Naive B cell (primary cell): ENCODE data around the gene APOL3. TPM values are rescaled to one million over a fixed set of nuclear protein-coding genes. Genes with fewer than 3 reads are reported as not detected.
"Not testable (repeated sequence)": the region's sequence is repeated elsewhere in the genome, so short reads cannot be mapped to it uniquely, and the experiment has no call there.

ENCODE experiments used
- ATAC-seq, 2 donors: fragments of 150-1000 bp; cut with Tn5 transposase; 2 replicates each; pipeline ENCODE4 v1.10.0; 2021; ENCODE audit warnings: low read depth in 2 of 2, mild to moderate bottlenecking in 2 of 2, moderate library complexity in 2 of 2
- DNase-seq: peaks from one replicate; pipeline ENCODE4 v3.0.0; 2022
- H3K27ac Mint-ChIP-seq, 6 donors: one replicate each; pipeline ENCODE4 v1.8.0; 2020 to 2022; ENCODE audit warnings: mild to moderate bottlenecking in 6 of 6, mixed read lengths in 6 of 6, moderate library complexity in 5 of 6, inconsistent platforms in 2 of 6
- H3K27me3 Mint-ChIP-seq, 3 donors: one replicate each; pipeline ENCODE4 v1.8.0; 2021 to 2022; ENCODE audit warnings: mixed read lengths in 3 of 3, mild to moderate bottlenecking in 1 of 3
- H3K36me3 Mint-ChIP-seq, 2 donors: one replicate each; pipeline ENCODE4 v1.8.0; 2020 to 2022; ENCODE audit warnings: mixed read lengths in 2 of 2, inconsistent platforms in 1 of 2, mild to moderate bottlenecking in 1 of 2
- H3K4me1 Mint-ChIP-seq, 3 donors: one replicate each; pipeline ENCODE4 v1.8.0; 2020 to 2022; ENCODE audit warnings: mixed read lengths in 3 of 3, inconsistent platforms in 1 of 3, mild to moderate bottlenecking in 1 of 3, moderate library complexity in 1 of 3
- H3K4me3 Mint-ChIP-seq, 8 donors: one replicate each; pipeline ENCODE4 v1.8.0; 2020 to 2022; ENCODE audit warnings: mild to moderate bottlenecking in 8 of 8, mixed read lengths in 8 of 8, moderate library complexity in 8 of 8, inconsistent platforms in 2 of 8
- H3K9me3 Mint-ChIP-seq, 7 donors: one replicate each; pipeline ENCODE4 v1.8.0; 2020 to 2022; ENCODE audit warnings: mixed read lengths in 7 of 7, mild to moderate bottlenecking in 5 of 7, inconsistent platforms in 2 of 7, moderate library complexity in 1 of 7
- polyA plus RNA-seq, 6 donors: library from polyadenylated mRNA; unstranded; fragments of 300-500 nt; fragmentation: Illumina TruSeq; gene quantifications; one replicate each; pipeline ENCODE4 v1.2.3, GENCODE V29; 2021; ENCODE audit warnings: low read depth in 6 of 6

Gene APOL3, protein sequence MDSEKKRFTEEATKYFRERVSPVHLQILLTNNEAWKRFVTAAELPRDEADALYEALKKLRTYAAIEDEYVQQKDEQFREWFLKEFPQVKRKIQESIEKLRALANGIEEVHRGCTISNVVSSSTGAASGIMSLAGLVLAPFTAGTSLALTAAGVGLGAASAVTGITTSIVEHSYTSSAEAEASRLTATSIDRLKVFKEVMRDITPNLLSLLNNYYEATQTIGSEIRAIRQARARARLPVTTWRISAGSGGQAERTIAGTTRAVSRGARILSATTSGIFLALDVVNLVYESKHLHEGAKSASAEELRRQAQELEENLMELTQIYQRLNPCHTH
- polyA plus RNA-seq: 10 to 100 TPM; 15.5 to 41.3 (median 31.7) TPM

DNA sequence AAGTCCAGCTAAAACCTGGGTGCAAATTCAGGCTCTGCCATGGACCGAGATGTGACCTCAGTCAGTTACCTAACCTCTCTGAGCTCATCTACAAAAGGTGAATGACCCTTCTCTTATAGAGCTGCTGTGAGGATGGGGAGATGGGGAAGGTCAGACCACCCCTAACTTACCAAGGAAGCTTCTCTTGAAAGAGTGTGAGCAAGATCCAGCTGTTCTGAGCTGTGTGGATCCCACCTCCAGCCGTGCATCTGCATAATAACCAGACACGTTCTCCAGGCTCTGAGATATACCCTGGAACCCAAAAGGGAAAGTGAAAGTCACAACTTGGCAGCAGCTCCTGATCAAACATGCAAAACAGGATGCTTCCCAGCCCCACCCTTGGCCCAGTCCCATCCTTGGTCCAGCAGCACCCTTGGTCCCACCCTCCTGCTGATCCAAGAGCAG lies at the start of gene APOL3:
Gene APOL3, minus strand, starts transcription at position 257 of the 444 bp plus-strand sequence. CDS start 11,700 bp downstream, outside the sequence.
- Mint-ChIP-seq H3K27ac (peak within 1 kb of the TSS; percentile 98 to 99 (median 98)), H3K36me3 (peaks cover 4 to 8% of the 10 kb centered on the region in 2 donors), H3K27me3 (no peaks in the 10 kb centered on the region), H3K4me3 (peak within 1 kb of the TSS; percentile 89 to 96 (median 93)), H3K9me3 (peaks cover 0 to 2% (median 0%) of the 10 kb centered on the region in 7 donors), H3K4me1 (peaks cover 88 to 98% (median 94%) of the 10 kb centered on the region in 3 donors)
- ATAC-seq (peak; percentile 23), DNase-seq (peak; percentile 43)

GRCh38 chr22:36210224-36210623 lies 49.7 kb upstream of the APOL3 start:
- no peak for ATAC-seq
- peaks cover 0 to 11% (median 4%) of the 10 kb centered on the region in 3 donors for H3K27me3 Mint-ChIP-seq

GRCh38 chr22:36209488-36209908 lies 48.9 kb upstream of the APOL3 start:
- Mint-ChIP-seq H3K27ac (peak overlapping the region in 1 of 6 donors; percentile 57), H3K4me3 (peak overlapping the region in 2 of 8 donors; percentile 29 to 51), H3K9me3 (peaks cover 0 to 22% (median 13%) of the 10 kb centered on the region in 7 donors), H3K4me1 (peaks cover 18 to 76% (median 19%) of the 10 kb centered on the region in 3 donors), H3K36me3 (peaks cover 0 to 10% of the 10 kb centered on the region in 2 donors), H3K27me3 (peaks cover 0 to 10% (median 8%) of the 10 kb centered on the region in 3 donors)
- not testable (repeated sequence) for ATAC-seq, DNase-seq

More at GRCh38 chr22:36210224-36210623, 49.7 kb upstream of the APOL3 start:
- no peak overlapping the region for H3K4me3 Mint-ChIP-seq
- peaks cover 18 to 69% (median 19%) of the 10 kb centered on the region in 3 donors for H3K4me1 Mint-ChIP-seq
- peaks cover 0 to 22% (median 13%) of the 10 kb centered on the region in 7 donors for H3K9me3 Mint-ChIP-seq
- DNase-seq: no peak
- peaks cover 0 to 10% of the 10 kb centered on the region in 2 donors for H3K36me3 Mint-ChIP-seq
- peak overlapping the region in 2 of 6 donors; percentile 21 to 65 for H3K27ac Mint-ChIP-seq

GRCh38 chr22:36208914-36209313 lies 48.4 kb upstream of the APOL3 start:
- Mint-ChIP-seq H3K27ac (peak overlapping the region in 1 of 6 donors; percentile 57), H3K27me3 (peaks cover 0 to 16% (median 11%) of the 10 kb centered on the region in 3 donors), H3K36me3 (peaks cover 0 to 10% of the 10 kb centered on the region in 2 donors), H3K9me3 (peaks cover 0 to 22% (median 13%) of the 10 kb centered on the region in 7 donors), H3K4me3 (peak overlapping the region in 1 of 8 donors; percentile 51), H3K4me1 (peaks cover 18 to 81% (median 19%) of the 10 kb centered on the region in 3 donors)
- DNase-seq (no peak), ATAC-seq (no peak)

DNA sequence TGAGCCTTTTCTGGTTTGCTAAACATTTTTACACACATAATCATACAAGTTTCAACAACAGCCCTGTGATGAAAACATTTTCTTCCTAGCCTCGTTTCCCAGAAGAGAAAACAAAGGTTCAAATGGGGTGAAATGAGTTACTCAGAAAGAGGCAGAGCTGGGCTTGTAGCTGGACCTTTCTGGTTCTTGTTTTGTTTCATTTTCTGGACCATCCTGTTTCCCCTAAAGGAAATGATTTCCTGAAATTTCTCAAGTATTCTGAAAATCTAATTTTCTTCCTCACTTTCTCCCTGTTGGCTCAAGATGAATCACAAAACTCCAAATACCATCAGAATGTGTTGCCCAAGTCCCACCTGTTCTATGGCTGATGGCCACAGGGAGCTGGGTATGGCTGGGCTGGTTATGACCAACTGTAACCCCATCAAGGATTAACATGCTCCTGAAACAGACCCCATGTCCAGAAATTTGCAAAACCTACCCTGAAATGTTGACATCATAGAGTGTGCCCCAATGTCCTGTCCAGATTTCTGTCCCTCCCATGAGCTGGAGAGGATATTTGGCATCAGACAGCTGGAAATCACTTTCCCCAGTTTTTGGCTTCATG lies 47.7 kb upstream of the APOL3 start:
- Mint-ChIP-seq H3K27me3 (peaks cover 0 to 16% (median 9%) of the 10 kb centered on the region in 3 donors), H3K9me3 (peaks cover 0 to 22% (median 13%) of the 10 kb centered on the region in 7 donors), H3K36me3 (peaks cover 0 to 10% of the 10 kb centered on the region in 2 donors), H3K27ac (no peak overlapping the region), H3K4me3 (no peak overlapping the region), H3K4me1 (peaks cover 15 to 75% (median 18%) of the 10 kb centered on the region in 3 donors)
- ATAC-seq (no peak), DNase-seq (no peak)

- Mint-ChIP-seq H3K9me3 (peaks cover 0 to 22% (median 13%) of the 10 kb centered on the region in 7 donors), H3K27me3 (peaks cover 0 to 12% (median 10%) of the 10 kb centered on the region in 3 donors), H3K27ac (peak overlapping the region in 1 of 6 donors; percentile 91), H3K4me3 (peak overlapping the region in 1 of 8 donors; percentile 31), H3K4me1 (peaks cover 5 to 55% (median 8%) of the 10 kb centered on the region in 3 donors), H3K36me3 (peaks cover 0 to 10% of the 10 kb centered on the region in 2 donors)
- DNase-seq (no peak), ATAC-seq (no peak)
Observed at GRCh38 chr22:36206255-36206654, 45.7 kb upstream of the APOL3 start.

GRCh38 chr22:36205573-36205972 lies 45.0 kb upstream of the APOL3 start:
- H3K4me3 Mint-ChIP-seq: peak overlapping the region in 1 of 8 donors; percentile 59
- H3K36me3 Mint-ChIP-seq: peaks cover 3 to 10% of the 10 kb centered on the region in 2 donors
- peaks cover 4 to 12% (median 12%) of the 10 kb centered on the region in 3 donors for H3K27me3 Mint-ChIP-seq
- peak overlapping the region in 2 of 6 donors; percentile 9 to 91 for H3K27ac Mint-ChIP-seq
- H3K9me3 Mint-ChIP-seq: peaks cover 0 to 22% (median 13%) of the 10 kb centered on the region in 7 donors
- ATAC-seq, DNase-seq: not testable (repeated sequence)
- H3K4me1 Mint-ChIP-seq: peaks cover 5 to 50% (median 5%) of the 10 kb centered on the region in 3 donors

GRCh38 chr22:36204632-36205015 lies 44.1 kb upstream of the APOL3 start:
- Mint-ChIP-seq H3K27me3 (peaks cover 4 to 18% (median 17%) of the 10 kb centered on the region in 3 donors), H3K4me1 (peaks cover 5 to 44% (median 5%) of the 10 kb centered on the region in 3 donors), H3K4me3 (peak overlapping the region in 5 of 8 donors; percentile 53 to 82 (median 67)), H3K36me3 (peaks cover 7 to 10% of the 10 kb centered on the region in 2 donors), H3K27ac (no peak overlapping the region), H3K9me3 (peaks cover 0 to 14% (median 9%) of the 10 kb centered on the region in 7 donors)
- ATAC-seq (no peak), DNase-seq (no peak)

DNA sequence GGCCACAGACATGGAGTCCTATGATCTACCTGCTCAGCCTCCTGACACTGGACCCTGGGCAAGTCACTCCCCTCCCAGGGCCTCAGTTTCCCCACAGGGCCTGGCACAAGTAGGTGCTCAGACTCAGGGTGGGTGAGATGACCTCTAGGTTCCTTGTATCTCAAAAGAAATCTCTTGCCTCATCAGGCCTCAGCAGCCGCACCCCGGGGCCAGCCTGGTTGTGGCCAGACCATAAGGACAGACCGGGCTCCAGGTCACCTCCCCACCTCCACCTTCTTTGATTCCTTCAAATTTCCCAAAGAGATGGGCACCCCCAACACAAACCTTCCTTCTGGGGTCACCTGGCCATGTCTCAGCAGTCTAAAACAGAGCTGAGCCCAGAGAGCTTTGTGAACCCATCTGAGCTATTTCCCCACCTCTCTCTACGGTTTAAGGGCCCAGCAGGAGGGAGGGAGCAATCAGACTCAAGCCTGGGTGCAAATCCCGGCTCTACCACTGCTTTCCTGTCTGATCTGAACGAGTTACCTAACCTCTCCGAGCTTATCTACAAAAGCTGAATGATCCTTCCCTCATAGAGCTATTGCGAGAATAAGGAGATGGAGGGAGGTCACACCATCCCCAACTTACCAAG lies 43.6 kb upstream of the APOL3 start:
- Mint-ChIP-seq H3K27ac (no peak overlapping the region), H3K27me3 (peaks cover 8 to 18% (median 17%) of the 10 kb centered on the region in 3 donors), H3K36me3 (peaks cover 7% of the 10 kb centered on the region in 2 donors), H3K4me3 (peak overlapping the region in 5 of 8 donors; percentile 53 to 82 (median 67)), H3K4me1 (peaks cover 5 to 39% (median 5%) of the 10 kb centered on the region in 3 donors), H3K9me3 (peaks cover 0 to 9% (median 4%) of the 10 kb centered on the region in 7 donors)
- no peak for DNase-seq
- ATAC-seq: no peak

GRCh38 chr22:36203441-36203840 lies 42.9 kb upstream of the APOL3 start:
- not testable (repeated sequence) for H3K36me3 Mint-ChIP-seq, DNase-seq, H3K27ac Mint-ChIP-seq, H3K4me3 Mint-ChIP-seq, H3K9me3 Mint-ChIP-seq, ATAC-seq
- Mint-ChIP-seq H3K4me1 (peaks cover 5 to 35% (median 7%) of the 10 kb centered on the region in 3 donors), H3K27me3 (peaks cover 8 to 23% (median 20%) of the 10 kb centered on the region in 3 donors)

DNA sequence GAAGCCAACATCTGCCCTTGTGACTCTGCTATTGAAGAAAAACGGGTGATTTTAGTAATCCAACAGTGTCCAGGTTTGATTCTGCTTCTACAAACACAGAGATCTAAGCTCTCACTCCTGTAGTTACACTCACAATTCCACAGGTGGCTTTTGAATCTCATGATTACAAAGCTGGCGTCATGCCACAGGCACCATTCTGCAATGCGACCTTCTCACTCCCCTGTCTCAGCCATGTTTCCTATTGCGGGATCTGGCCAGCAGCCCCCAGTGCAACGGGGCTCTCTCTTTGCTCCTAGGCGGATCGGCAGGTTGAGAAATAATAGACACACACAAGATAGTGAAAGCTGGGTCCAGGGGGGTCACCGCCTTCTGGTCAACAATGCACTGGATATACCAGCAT lies 42.4 kb upstream of the APOL3 start:
- H3K9me3 Mint-ChIP-seq, DNase-seq, H3K36me3 Mint-ChIP-seq, ATAC-seq: not testable (repeated sequence)
- Mint-ChIP-seq H3K27ac (peak overlapping the region in 2 of 6 donors; percentile 17 to 47), H3K27me3 (peaks cover 12 to 29% (median 25%) of the 10 kb centered on the region in 3 donors), H3K4me1 (peaks cover 10 to 40% (median 12%) of the 10 kb centered on the region in 3 donors), H3K4me3 (peak overlapping the region in 1 of 8 donors; percentile 38)

DNA sequence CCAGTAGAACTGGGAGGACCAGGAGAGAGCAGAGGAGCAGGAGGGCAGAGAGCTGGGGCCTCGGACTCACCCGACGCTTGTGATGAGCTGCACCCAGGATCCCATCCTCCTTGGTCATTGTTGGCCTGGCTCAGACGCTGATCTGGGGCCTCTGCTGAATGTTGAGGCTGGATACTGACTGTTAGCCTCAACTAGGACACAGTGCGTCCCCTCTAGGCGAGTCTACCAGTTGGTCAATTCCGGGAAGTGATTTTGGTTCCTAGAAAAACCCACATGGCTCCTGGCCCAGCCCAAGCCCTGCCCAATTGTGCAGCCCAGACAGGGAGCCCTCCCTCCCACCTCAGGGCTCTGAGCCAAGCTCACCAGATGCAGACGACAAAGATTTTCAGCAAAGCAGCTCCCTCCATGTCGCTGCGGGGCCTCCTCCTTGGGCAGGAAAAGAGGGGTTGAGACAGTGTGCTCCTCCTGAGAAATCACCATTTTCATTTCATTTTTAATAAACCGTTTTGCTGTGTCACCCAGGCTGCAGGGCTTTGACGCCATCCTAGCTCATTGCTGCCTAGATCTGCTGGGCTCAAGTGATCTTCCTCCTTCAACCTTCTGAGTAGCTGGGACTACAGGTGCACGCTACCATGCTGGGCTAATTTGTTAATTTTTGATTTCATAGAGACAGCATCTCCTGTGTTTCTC lies 41.2 kb upstream of the APOL3 start, which contains the start of gene APOL4:
Gene APOL4, minus strand, starts transcription at position 180 of the 690 bp plus-strand sequence. Its CDS starts 75 bp downstream, at position 105.
- peaks cover 16 to 35% (median 33%) of the 10 kb centered on the region in 3 donors for H3K27me3 Mint-ChIP-seq
- no peaks in the 10 kb centered on the region for H3K9me3 Mint-ChIP-seq
- DNase-seq: no peak
- peaks cover 13 to 44% (median 22%) of the 10 kb centered on the region in 3 donors for H3K4me1 Mint-ChIP-seq
- H3K4me3 Mint-ChIP-seq: peak within 1 kb of the TSS in 1 of 8 donors; percentile 21
- peaks cover 0 to 7% of the 10 kb centered on the region in 2 donors for H3K36me3 Mint-ChIP-seq
- ATAC-seq: no peak
- peak within 1 kb of the TSS in 1 of 6 donors; percentile 11 for H3K27ac Mint-ChIP-seq
